GM18909 (cell line): ENCODE measurements around the gene DYSF.

ENCODE experiments used
- ATAC-seq: cut with Tn5 transposase; IDR thresholded peaks from one replicate; pipeline ENCODE4 v1.9.1; 2021; ENCODE audit warnings: mild to moderate bottlenecking; ENCODE audit not compliant: unreplicated experiment, poor library complexity

DYSF gene

GRCh38 chr2:71455741-71456569, 2.6 kb downstream of the DYSF start:
- no peak for ATAC-seq

- ATAC-seq = no peak
Observed at GRCh38 chr2:71456617-71457016, 3.3 kb downstream of the DYSF start.

GRCh38 chr2:71457123-71457915, 4.0 kb downstream of the DYSF start:
- ATAC-seq = no peak

- ATAC-seq = no peak
Observed at GRCh38 chr2:71457923-71458322, 4.6 kb downstream of the DYSF start.

GRCh38 chr2:71458413-71459083, 5.2 kb downstream of the DYSF start:
- ATAC-seq = no peak

- no peak for ATAC-seq
Observed at GRCh38 chr2:71459084-71459431, 5.7 kb downstream of the DYSF start.

GRCh38 chr2:71460056-71460455, 6.7 kb downstream of the DYSF start:
- no peak for ATAC-seq

- no peak for ATAC-seq
Observed at GRCh38 chr2:71460595-71461303, 7.4 kb downstream of the DYSF start.

GRCh38 chr2:71461304-71461671, 7.9 kb downstream of the DYSF start:
- ATAC-seq = no peak

- ATAC-seq = no peak
Observed at GRCh38 chr2:71462056-71462605, 8.8 kb downstream of the DYSF start.

GRCh38 chr2:71462641-71463341, 9.4 kb downstream of the DYSF start:
- no peak for ATAC-seq

- no peak for ATAC-seq
Observed at GRCh38 chr2:71463342-71463654, 9.9 kb downstream of the DYSF start.

GRCh38 chr2:71464389-71464788, 11.0 kb downstream of the DYSF start:
- no peak for ATAC-seq

- no peak for ATAC-seq
Observed at GRCh38 chr2:71465356-71465755, 12.0 kb downstream of the DYSF start.

- ATAC-seq = no peak
Observed at GRCh38 chr2:71465961-71466300, 12.6 kb downstream of the DYSF start.

GRCh38 chr2:71466301-71467179, 13.2 kb downstream of the DYSF start:
- no peak for ATAC-seq

GRCh38 chr2:71467180-71467815, 13.9 kb downstream of the DYSF start:
- ATAC-seq = no peak

GRCh38 chr2:71468279-71469015, 15.1 kb downstream of the DYSF start:
- no peak for ATAC-seq
